Epithelial cell of esophagus (primary cell): ENCODE data around the gene TRNT1.

Experiments used
- DNase-seq: peaks from one replicate; pipeline ENCODE4 v3.0.0; 2010; ENCODE audit warnings: low read depth
- H3K4me3 ChIP-seq: 2 replicates; pipeline ENCODE4 v1.5.1; 2011; ENCODE audit warnings: mild to moderate bottlenecking, low read length, control low read depth
- TF ChIP-seq, protein P1 (sequence below): IDR thresholded peaks from 2 replicates; pipeline ENCODE4 v1.5.1; 2011; ENCODE audit warnings: low read depth, mild to moderate bottlenecking, low read length, control low read depth, inconsistent platforms; ENCODE audit not compliant: insufficient read depth; ENCODE audit errors: missing control alignments

The TRNT1 gene

DNA sequence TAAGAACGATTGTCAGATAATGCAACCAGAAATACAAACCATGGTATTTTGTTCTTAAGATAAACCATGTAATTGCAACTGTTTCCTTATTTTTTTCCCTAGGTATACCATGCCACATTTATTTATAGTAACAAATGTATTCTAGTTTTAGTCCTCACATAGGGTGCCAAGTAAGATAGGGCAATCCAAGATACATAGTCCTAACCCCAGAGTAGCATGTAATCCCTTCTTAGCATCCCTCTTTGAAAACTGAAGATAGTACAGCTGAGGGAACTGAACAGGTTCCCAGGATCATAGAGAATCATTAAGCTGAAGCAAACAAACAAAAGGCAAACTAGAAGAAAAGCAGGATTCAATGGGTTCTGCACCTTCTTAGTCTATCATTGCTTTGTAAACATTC, 24.8 kb downstream of the TRNT1 start:
- TF ChIP-seq, protein P1, sequence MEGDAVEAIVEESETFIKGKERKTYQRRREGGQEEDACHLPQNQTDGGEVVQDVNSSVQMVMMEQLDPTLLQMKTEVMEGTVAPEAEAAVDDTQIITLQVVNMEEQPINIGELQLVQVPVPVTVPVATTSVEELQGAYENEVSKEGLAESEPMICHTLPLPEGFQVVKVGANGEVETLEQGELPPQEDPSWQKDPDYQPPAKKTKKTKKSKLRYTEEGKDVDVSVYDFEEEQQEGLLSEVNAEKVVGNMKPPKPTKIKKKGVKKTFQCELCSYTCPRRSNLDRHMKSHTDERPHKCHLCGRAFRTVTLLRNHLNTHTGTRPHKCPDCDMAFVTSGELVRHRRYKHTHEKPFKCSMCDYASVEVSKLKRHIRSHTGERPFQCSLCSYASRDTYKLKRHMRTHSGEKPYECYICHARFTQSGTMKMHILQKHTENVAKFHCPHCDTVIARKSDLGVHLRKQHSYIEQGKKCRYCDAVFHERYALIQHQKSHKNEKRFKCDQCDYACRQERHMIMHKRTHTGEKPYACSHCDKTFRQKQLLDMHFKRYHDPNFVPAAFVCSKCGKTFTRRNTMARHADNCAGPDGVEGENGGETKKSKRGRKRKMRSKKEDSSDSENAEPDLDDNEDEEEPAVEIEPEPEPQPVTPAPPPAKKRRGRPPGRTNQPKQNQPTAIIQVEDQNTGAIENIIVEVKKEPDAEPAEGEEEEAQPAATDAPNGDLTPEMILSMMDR: no peak
- no peak overlapping the region for H3K4me3 ChIP-seq
- DNase-seq: no peak

DNA sequence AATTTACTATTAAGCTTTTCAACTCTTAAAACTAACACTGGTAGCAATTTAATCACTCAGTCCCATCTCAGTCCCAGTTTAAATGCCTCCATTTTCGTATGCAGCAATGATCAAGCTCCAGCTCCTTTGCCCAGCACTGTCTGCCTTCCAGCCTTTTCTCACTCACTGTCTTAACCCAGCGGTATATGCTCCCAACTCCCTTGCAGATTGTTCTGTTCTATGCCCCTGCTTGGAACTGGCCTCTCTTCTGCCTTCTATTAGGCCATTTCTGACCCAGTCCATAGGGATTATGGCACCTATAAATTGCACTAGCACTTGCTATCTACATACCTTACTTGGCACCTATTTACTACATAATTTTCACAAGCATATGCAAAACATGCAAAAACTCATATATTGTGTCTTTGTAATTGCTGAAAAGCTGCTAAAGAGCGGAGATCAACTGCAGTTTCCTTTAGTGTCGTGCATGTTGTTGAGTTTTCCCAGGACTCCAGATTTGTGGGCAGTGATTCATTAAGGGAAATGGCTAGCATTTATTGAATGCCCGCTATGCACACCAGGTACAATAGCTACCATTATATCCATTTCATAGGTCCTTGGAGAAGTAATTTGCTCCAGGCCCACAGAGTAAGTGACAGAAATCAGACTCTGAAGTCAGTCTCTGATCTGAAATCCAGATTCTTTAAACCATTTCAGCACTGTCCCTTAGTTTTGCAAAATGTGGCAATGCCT, 28.3 kb downstream of the TRNT1 start:
- no peak overlapping the region for H3K4me3 ChIP-seq
- TF ChIP-seq, protein P1: no peak
- DNase-seq: no peak

DNA sequence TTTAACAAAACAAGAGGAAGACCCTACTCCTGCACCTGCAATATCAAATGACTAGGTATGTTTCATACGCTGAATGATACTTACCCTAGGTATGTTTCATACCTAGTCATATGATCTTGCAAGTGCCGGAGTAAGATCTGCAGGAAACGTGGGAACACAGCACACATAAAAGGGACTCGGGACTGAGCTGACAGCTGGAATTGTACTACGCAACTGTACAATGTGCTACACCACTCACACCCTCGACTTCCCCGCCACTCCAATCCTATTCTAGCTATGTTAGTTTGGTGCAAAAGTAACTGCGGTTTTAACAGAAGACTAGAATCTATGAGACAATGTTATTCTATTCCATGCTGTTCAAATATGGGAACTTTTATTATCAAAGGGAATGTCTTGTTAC, 30.7 kb downstream of the TRNT1 start:
- H3K4me3 ChIP-seq: no peak overlapping the region
- TF ChIP-seq, protein P1: no peak
- no peak for DNase-seq

DNA sequence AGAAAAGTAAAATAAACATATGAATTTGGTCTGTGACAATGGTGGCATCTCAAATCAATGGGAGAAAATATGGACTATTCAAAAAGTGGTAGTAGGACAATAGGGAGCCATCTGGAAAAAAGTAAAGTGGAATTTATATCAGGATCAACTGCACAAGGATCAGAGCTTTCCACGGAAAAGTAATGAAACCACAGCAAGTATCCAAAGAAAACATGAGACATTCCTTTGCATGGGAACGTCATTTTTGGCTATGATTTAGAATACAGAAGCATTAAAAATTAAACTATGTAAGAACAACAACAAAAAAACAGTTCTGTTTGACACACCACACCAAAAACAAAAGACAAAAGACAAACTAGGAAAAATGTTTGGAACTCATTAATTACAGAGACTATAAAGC, 34.1 kb downstream of the TRNT1 start:
- H3K4me3 ChIP-seq: no peak overlapping the region
- TF ChIP-seq, protein P1: no peak
- DNase-seq: no peak

DNA sequence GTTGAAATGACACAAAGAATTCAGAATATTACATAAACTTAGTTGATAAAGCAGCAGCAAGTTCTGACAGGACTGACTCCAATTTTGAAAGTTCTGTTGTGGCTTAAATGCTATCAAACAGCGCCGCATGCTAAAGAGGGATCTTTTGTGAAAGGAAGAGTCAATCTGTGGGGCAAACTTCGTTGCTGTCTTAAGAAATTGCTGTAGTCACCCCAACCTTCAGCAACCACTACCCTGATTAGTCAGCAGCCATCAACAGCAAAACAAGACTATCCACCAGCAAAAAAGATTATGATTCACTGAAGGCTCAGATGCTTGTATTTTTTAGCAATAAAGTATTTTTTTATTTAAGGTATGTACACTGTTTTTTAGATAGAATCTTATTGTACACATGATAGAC, 38.5 kb downstream of the TRNT1 start:
- DNase-seq: peak; percentile 24
- no peak overlapping the region for H3K4me3 ChIP-seq
- TF ChIP-seq, protein P1: no peak

DNA sequence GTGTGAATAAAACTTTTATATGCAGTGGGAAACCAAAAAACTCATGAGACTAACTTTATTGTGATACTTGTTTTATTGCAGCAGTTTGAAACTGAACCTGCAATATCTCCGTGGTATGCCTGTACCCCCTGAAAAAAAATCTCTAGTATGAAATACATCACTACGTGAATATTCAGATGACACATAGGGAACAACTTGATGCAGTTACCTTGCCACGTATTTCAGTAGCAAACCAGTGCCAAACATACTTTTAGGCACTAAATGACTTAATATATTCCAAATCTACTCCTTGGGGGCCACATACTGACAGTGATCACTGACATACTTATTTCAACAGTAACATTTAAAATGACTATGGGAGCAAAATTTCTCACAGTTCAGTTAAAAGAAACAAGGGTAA, 38.9 kb downstream of the TRNT1 start:
- DNase-seq: no peak
- H3K4me3 ChIP-seq: no peak overlapping the region
- TF ChIP-seq, protein P1: no peak

DNA sequence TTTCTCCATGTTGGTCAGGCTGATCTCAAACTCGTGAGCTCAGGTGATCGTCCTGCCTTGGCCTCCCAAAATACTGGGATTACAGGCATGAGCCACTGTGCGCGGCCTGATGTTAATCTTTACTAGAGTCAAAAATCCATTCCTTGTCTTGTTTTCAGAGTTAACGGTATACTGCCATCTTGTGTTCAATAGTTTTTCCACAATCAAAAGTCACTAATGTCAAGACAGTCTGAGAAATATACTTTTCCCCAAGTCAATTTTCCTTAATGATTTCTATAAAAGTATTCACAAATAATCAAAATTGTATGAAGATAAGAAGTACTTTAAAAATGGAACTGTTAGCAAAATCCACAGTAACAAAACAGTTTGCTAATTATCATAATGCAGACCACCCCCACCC, 44.3 kb downstream of the TRNT1 start:
- TF ChIP-seq, protein P1: peak; percentile 38
- no peak overlapping the region for H3K4me3 ChIP-seq
- peak; percentile 39 for DNase-seq
